Measurements from ENCODE around the gene HOXB6.

- TF ChIP-seq POLR2AphosphoS2 (conservative IDR thresholded peaks at IDR 0.05; ENCODE audit: low read length) = no peak
- no peak for TF ChIP-seq MAZ (IDR thresholded peaks at IDR 0.05; ENCODE audit: borderline replicate concordance, low read depth, low read length)
- TF ChIP-seq, protein P1, sequence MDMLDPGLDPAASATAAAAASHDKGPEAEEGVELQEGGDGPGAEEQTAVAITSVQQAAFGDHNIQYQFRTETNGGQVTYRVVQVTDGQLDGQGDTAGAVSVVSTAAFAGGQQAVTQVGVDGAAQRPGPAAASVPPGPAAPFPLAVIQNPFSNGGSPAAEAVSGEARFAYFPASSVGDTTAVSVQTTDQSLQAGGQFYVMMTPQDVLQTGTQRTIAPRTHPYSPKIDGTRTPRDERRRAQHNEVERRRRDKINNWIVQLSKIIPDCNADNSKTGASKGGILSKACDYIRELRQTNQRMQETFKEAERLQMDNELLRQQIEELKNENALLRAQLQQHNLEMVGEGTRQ (IDR thresholded peaks at IDR 0.05) = no peak
- no peak for TF ChIP-seq CTCF (IDR thresholded peaks at IDR 0.05)
- TF ChIP-seq RNF2 (IDR thresholded peaks at IDR 0.05; ENCODE audit: borderline replicate concordance, low read depth) = no peak
- TF ChIP-seq POLR2A (IDR thresholded peaks at IDR 0.05; ENCODE audit: low read length) = no peak
- no peak for TF ChIP-seq CHD2 (IDR thresholded peaks at IDR 0.05; ENCODE audit: low read length, partially characterized antibody)
- TF ChIP-seq BHLHE40 (IDR thresholded peaks at IDR 0.05; ENCODE audit: low read depth, low read length) = no peak
- TF ChIP-seq, protein P2, sequence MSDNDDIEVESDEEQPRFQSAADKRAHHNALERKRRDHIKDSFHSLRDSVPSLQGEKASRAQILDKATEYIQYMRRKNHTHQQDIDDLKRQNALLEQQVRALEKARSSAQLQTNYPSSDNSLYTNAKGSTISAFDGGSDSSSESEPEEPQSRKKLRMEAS (IDR thresholded peaks at IDR 0.05) = no peak
Observed at GRCh38 chr17:48575066-48575582, 29.7 kb downstream of the HOXB6 start.

Data from A549 (cell line).